Activated CD8-positive, alpha-beta memory T cell treated with anti-CD3 and anti-CD28 coated beads, Interleukin-2, amount 50 U/mL, for 1 hour (primary cell): ENCODE measurements around the gene CRIP1.

Source experiments
- DNase-seq: peaks from one replicate; pipeline ENCODE4 v3.0.0-alpha.2; 2020; ENCODE audit errors: extremely low read depth

CRIP1 gene

DNA sequence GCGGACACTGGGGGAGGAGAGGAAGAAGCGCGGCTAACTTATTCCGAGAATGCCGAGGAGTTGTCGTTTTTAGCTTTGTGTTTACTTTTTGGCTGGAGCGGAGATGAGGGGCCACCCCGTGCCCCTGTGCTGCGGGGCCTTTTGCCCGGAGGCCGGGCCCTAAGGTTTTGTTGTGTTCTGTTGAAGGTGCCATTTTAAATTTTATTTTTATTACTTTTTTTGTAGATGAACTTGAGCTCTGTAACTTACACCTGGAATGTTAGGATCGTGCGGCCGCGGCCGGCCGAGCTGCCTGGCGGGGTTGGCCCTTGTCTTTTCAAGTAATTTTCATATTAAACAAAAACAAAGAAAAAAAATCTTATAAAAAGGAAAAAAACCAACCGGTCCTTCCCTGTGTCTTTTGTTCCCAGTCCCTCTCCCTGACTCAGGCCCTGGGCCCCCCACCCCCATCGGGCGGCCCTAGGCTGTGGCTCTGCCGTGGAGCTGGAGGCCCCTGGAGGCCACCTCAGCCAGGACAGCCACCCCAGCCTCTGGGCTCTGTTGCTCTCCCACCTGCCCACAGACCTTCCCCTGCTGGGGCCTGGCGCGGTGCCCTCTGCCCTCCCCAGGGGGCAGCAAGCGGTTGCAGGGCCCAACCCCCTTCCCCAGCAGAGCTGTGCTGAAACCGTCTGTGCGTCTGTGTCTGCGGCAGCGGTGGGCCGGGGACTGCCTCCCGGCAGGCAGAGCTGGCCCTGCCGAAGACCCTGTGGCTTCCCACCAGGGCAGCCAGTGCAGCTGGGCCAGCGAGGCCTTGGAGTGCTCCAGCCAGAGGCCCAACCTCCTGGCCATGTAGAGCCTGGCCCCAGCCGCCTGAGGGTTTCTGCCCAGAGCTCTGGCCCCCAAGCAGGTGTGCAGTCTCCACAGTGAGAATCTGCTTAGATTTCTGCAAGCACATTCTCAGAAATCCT is 16.1 kb upstream of the CRIP1 start:
- no peak for DNase-seq

DNA sequence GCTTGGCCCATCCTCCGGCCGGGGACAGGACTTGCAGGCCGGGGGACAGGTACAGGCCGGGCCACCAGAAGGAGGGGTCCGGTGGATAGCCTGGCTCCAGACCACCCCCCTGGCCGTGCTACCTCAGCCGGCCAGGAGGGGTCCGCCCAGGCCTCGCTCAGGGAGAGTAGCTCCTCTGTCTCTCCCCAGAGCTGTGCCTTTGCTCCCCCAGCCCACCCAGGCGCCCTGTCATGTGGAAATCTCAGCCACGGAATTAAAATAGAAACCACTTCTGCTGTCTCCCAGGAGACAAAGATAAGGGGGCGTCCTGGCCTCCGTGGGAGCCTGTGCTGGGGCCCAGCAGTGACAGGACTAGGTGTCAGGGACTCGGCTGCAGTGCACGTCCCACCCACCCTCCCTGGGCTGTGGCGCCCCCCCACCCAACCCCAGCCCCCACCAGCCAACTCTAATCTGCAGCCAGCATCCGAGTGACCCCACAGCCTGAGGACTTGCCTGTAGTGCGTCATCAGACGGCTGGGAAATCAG is 15.3 kb upstream of the CRIP1 start:
- DNase-seq = no peak

GRCh38 chr14:105471823-105472485 is 14.7 kb upstream of the CRIP1 start:
- DNase-seq = no peak

GRCh38 chr14:105472486-105472991 is 14.1 kb upstream of the CRIP1 start:
- DNase-seq = no peak

DNA sequence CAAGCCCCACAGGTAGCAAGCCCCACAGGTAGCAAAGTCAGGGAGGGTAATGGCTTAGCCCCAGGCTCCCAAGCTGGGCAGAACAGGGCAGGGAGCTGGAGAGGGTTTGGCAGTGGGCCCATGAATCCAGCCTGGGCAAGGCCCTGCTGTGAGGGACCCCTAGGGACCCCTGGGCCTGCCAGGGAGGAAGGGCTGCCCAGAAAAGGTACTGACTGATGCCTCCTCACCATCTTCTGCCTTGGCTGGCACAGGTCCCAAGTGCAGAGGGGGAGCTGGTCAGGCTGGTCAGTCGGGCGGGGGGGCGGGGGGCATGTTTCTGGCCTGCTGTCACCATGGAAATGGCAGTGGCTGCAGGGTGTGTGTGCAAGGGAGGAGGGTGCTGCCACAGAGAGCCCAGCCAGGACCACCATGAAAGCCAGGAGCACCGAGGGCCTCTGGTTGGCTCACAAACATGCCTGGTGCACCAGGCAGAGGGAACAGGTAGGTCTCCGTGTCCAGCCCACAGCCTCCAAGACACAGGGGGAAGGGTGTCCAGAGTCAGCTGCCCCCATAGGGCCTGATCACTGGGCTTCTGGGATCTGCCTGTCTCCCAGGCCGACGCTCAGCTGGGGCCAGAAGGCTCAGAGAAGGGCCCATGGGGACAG is 13.5 kb upstream of the CRIP1 start:
- no peak for DNase-seq

- no peak for DNase-seq
Observed at GRCh38 chr14:105473677-105474482, 12.8 kb upstream of the CRIP1 start.

- no peak for DNase-seq
Observed at GRCh38 chr14:105474483-105475268, 12.0 kb upstream of the CRIP1 start, which contains the start of gene CRIP2. TSS of gene CRIP2 (plus strand) at chr14:105474821. CDS start at chr14:105474863, 42 bp downstream.

DNA sequence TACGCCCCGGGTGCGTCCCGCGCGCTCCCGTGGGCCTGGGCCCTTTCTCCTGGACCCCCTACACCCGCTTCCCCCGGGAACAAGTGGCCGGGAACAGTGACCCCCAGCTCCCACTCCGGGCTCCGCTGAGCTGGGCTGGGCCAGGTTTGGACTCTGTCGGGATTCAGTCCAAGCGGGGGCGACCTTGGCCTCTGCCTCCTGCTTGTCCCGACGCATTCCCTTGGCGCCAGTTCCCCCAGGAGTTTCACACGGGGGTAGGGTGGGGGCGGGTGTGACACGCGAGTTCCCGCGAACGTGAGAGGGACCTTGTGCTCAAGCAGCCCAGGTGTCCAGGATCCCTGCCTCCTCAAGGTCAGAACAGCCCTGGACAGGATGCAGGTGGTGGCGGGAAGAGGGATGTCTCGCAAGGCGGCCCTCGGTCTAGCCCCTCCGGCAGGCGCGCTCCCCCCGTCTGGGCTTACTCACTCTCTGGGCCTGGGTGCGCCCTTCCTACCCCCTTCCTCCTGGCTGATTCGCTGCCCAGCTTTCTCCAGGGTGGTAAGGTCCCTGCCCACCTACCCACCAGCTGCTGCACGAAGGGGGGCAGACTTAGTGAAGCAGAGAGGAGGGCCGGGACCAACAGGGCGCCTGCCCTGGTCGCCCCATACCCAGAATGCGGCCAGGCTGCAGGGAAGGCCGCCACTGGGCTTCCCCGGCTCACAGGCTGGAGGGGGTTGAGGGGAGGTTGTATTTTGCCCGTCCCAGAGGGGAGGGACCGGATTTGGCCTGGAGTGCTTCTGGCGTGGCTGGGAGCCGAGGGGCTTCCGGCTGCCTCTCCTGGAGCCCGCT is 11.2 kb upstream of the CRIP1 start:
- no peak for DNase-seq

GRCh38 chr14:105476097-105476830 is 10.4 kb upstream of the CRIP1 start:
- no peak for DNase-seq

GRCh38 chr14:105476831-105477659 is 9.6 kb upstream of the CRIP1 start:
- no peak for DNase-seq

- no peak for DNase-seq
Observed at GRCh38 chr14:105477660-105478397, 8.9 kb upstream of the CRIP1 start.

GRCh38 chr14:105478398-105479251 is 8.1 kb upstream of the CRIP1 start:
- DNase-seq = no peak

- DNase-seq = no peak
Observed at GRCh38 chr14:105479431-105480158, 7.1 kb upstream of the CRIP1 start.

DNA sequence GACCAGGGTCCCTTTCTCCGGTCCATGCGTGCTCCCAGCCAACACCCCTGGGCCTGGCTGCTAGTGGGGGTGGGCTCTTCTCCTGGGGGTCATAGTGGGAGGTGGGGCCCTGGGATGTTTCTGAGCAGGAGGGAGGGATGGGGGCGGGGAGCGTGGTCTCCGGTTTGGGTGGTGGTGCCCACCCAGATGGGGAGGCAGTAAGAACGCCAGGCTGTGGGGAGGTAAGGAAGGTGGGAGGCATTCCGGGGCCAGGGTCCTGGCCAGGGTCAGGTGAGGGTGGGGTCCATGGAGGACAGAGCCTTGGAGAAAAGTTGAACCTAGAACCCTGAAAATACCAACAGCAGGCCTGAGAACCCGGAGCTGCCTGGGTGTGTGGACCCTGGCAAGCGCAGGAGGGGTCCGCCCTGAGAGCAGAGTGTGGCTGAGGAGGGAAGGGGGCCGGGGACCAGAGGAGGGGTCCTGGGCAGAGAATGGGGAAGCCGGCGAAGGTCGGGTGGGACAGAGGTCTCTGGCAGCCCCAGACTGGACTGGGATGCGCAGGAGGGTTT is 6.4 kb upstream of the CRIP1 start:
- no peak for DNase-seq
